T-cell (primary cell): ENCODE data around the gene CDC42BPG. TPM values are rescaled to one million over a fixed set of nuclear protein-coding genes. Genes with fewer than 3 reads are reported as not detected.
A peak's percentile ranks its signal among the peaks of the same experiment; 100 is the strongest.

Experiments
- ATAC-seq, 4 experiments: fragments of 200-7000 bp in 3 of 4; fragments of 150-1000 bp in 1 of 4; cut with Tn5 transposase; replicated peaks in 1 of 4; 1 replicate in 3 of 4; 2 replicates in 1 of 4; pipeline ENCODE4 v1.10.0; 2021; ENCODE audit warnings: moderate library complexity in 3 of 4, mild to moderate bottlenecking in 2 of 4, moderate number of reproducible peaks in 1 of 4
- CTCF ChIA-PET, 2 donors: fragments of 300-600 bp; sonication (Branson Sonifier 250); formaldehyde crosslinking; loops; one replicate each; lab custom pipeline; 2022; ENCODE audit warnings: antibody characterized with exemption in 2 of 2; lab: Charles Lee
- POLR2A ChIA-PET, 2 donors: fragments of 300-600 bp; sonication (Branson Sonifier 250); formaldehyde crosslinking; loops; one replicate each; lab custom pipeline; 2022; ENCODE audit warnings: antibody characterized with exemption in 2 of 2; lab: Charles Lee
- DNase-seq, 35 experiments: peaks; one replicate each; pipeline versions ENCODE4 v3.0.0 to v3.0.0-alpha.2; 2013 to 2023
- H3K27ac ChIP-seq: one replicate; pipeline ENCODE4 v1.5.1; 2013; ENCODE audit warnings: low read length
- H3K27me3 ChIP-seq, 2 experiments: replicated peaks in 1 of 2; 1 replicate in 1 of 2; 2 replicates in 1 of 2; pipeline versions ENCODE4 v1.6.1 to v1.7.0; 2013; ENCODE audit warnings: low read length in 1 of 2, mixed read lengths in 1 of 2; ENCODE audit not compliant: control insufficient read depth in 2 of 2, insufficient read depth in 2 of 2; ENCODE audit errors: extremely low read depth in 1 of 2
- H3K36me3 ChIP-seq, 2 donors: 1 replicate in 1 of 2; 2 replicates in 1 of 2; pipeline versions ENCODE4 v1.6.1 to v1.7.0; 2013; ENCODE audit warnings: low read length in 1 of 2; ENCODE audit not compliant: control insufficient read depth in 2 of 2, insufficient read depth in 1 of 2; ENCODE audit errors: extremely low read depth in 1 of 2
- H3K4me1 ChIP-seq, 2 experiments: 1 replicate in 1 of 2; 2 replicates in 1 of 2; pipeline versions ENCODE4 v1.6.1 to v1.7.0; 2013; ENCODE audit warnings: low read length in 2 of 2, mixed read lengths in 1 of 2; ENCODE audit not compliant: insufficient read depth in 2 of 2, control insufficient read depth in 1 of 2; ENCODE audit errors: extremely low read depth in 1 of 2
- H3K4me3 ChIP-seq, 2 donors: 1 replicate in 1 of 2; 2 replicates in 1 of 2; pipeline versions ENCODE4 v1.5.1 to v1.7.0; 2013; ENCODE audit warnings: mild to moderate bottlenecking in 2 of 2, low read length in 1 of 2, moderate library complexity in 1 of 2; ENCODE audit not compliant: control insufficient read depth in 1 of 2; ENCODE audit errors: extremely low read depth in 1 of 2
- H3K9me3 ChIP-seq: 2 replicates; pipeline ENCODE4 v1.7.0; 2013
- H3K27ac Mint-ChIP-seq, 2 donors: one replicate each; pipeline ENCODE4 v1.8.0; 2020 to 2021; ENCODE audit warnings: mild to moderate bottlenecking in 2 of 2, mixed read lengths in 2 of 2
- H3K27me3 Mint-ChIP-seq, 2 donors: one replicate each; pipeline ENCODE4 v1.8.0; 2021 to 2022; ENCODE audit warnings: mixed read lengths in 2 of 2
- H3K36me3 Mint-ChIP-seq: one replicate; pipeline ENCODE4 v1.8.0; 2021; ENCODE audit warnings: mixed read lengths
- H3K4me1 Mint-ChIP-seq, 3 donors: one replicate each; pipeline ENCODE4 v1.8.0; 2020 to 2022; ENCODE audit warnings: mixed read lengths in 3 of 3, mild to moderate bottlenecking in 1 of 3
- H3K4me3 Mint-ChIP-seq, 3 donors: one replicate each; pipeline ENCODE4 v1.8.0; 2020 to 2022; ENCODE audit warnings: mild to moderate bottlenecking in 3 of 3, mixed read lengths in 3 of 3, moderate library complexity in 3 of 3
- H3K9me3 Mint-ChIP-seq, 3 donors: one replicate each; pipeline ENCODE4 v1.8.0; 2020 to 2022; ENCODE audit warnings: mixed read lengths in 3 of 3
- WGBS: methylation state at CpG from one replicate; pipeline ENCODE4 v1.1.5; 2013; ENCODE audit warnings: missing lambda C conversion rate; ENCODE audit not compliant: insufficient coverage; 5-methylcytosine and 5-hydroxymethylcytosine counted together
- total RNA-seq, 35 experiments: library from RNA in 6 of 35; stranded (reverse) in 6 of 35; fragments of 120-200 nt in 1 of 35; gene quantifications; one replicate each; pipeline versions ENCODE4 v1.2.1 to v1.2.4 and lab custom pipeline; 2013 to 2026

CDC42BPG gene
- total RNA-seq, 5 donors from 2014 or later (not counting 1 experiment from before 2014, with no cell fraction given) = 7.4 to 10.5 (median 9.1) TPM

DNA sequence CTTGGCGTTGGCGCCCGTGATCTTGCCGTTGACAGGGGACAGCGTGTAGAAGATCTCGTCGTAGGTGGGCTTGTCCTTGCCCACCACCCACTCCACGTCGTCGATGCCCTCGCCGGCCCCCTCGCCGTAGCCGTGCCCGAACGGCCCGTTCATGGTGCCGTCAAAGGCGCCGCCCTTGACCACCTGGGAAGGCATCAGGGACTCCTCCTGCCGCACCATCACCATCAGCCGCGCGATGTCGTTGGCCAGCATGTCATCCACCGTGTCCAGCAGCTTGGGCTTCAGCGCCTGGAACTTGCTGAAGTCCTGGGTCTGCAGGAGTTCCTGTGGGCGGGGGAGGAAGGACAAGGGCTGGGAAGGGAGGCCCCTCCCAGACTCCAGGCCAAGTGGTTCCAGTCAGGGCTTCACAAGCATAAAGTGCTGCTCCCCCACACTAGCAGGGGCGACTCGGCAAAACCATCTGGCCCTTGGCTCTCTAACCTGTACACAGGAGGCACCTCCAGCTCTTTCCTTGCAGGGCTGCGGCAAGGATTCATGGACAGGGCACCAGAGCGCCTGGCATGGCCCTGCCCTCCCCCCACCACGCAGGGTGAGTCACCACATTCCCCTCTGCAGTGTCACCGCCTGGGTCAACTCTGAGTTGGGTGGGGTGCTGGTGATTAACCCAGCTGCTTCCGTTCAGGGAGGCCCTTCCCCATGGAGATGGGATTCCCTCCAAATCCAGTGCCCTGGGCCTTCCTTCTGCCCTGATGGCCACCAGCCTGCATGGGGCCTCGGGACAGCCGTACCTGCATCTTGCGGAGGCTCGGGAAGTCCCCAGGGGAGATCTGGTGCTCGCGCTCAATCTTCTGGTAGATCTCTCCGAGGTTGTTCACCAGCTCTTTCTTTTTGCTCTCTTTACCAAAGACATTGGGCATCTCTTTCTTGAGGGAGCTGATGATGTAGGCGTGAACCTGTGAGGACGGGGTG, 10.4 kb upstream of the CDC42BPG start:
- no peak overlapping the region for H3K4me3 ChIP-seq
- Mint-ChIP-seq H3K9me3 (no peaks in the 10 kb centered on the region), H3K36me3 (peaks cover 30% of the 10 kb centered on the region), H3K4me1 (peaks cover 83 to 92% (median 90%) of the 10 kb centered on the region in 3 donors), H3K27ac (peak overlapping the region; percentile 95 to 97), H3K4me3 (peak overlapping the region; percentile 51 to 83 (median 62)), H3K27me3 (no peaks in the 10 kb centered on the region)
- no peaks in the 10 kb centered on the region for H3K9me3 ChIP-seq
- WGBS = 89% methylated on average over 33 of the region's 45 CpGs
- no peak for ATAC-seq
- H3K27ac ChIP-seq = peak overlapping the region; percentile 93
- H3K36me3 ChIP-seq = peaks cover 27 to 65% of the 10 kb centered on the region in 2 donors
- peaks cover 83 to 100% of the 10 kb centered on the region in 2 experiments for H3K4me1 ChIP-seq
- H3K27me3 ChIP-seq = no peaks in the 10 kb centered on the region
- ChIA-PET CTCF (interaction anchor here in 1 of 2 donors (0.5 to 0.6 kb wide), 2 partner anchors 45 to 246 kb away, joined by 3 to 5 read pairs; no protein-coding TSS in a partner anchor), POLR2A (no interaction called here)
- peak in 6 of 35 experiments; percentile 35 to 58 (median 51) for DNase-seq

DNA sequence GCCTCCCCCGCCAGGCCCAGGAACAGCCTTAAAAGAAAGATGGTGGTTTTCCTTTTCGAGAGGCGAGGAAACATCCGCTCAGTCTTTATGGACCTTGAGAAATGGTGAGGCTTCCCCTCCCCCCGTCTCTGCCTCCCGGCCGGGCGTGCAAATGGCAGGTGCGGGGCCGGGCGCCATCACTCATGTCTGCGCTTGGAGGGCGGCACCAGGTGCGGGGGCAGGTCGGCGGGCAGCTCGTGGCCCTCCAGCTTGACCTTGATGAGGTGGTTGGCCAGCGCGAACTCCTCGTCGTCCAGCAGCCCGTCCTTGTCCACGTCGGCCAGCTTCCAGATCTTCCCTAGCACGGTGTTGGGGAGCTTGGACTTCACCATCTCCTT, 9.7 kb upstream of the CDC42BPG start:
- H3K36me3 Mint-ChIP-seq = peaks cover 30% of the 10 kb centered on the region
- H3K9me3 ChIP-seq = no peaks in the 10 kb centered on the region

DNA sequence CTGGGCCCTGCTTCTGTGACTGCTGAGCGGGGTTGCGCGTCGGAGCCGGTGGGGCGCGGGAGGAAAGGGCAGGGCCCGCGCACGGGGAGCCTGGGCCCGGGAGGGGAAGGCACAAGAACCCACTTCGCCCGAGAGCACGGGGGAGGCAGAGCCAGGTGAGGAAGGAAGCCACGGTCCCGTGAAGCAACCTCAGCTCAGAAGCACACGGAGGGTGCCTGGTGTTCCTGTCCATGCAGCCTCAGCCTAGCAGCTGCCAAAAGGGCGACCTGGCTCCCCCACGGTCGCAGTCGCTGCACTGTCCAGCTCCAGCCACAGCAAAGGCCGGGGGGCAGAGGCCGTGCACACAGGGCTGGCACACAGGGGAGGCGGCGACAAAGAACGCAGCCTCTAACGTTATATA, 9.3 kb upstream of the CDC42BPG start:
- no peaks in the 10 kb centered on the region for H3K27me3 Mint-ChIP-seq
- POLR2A ChIA-PET = interaction anchor here (0.5 to 1.1 kb wide), 5 partner anchors 12 to 571 kb away, joined by 3 to 6 read pairs (median 3); partner anchors contain the start of gene SF1 (in 1 of the 2)

More for the DNA sequence above, 9.7 kb upstream of the CDC42BPG start:
- Mint-ChIP-seq H3K27me3 (no peaks in the 10 kb centered on the region), H3K9me3 (no peaks in the 10 kb centered on the region), H3K4me3 (peak overlapping the region in 2 of 3 donors; percentile 55 to 83), H3K27ac (peak overlapping the region; percentile 95 to 97), H3K4me1 (peaks cover 82 to 92% (median 90%) of the 10 kb centered on the region in 3 donors)
- DNase-seq = no peak
- H3K4me3 ChIP-seq = no peak overlapping the region
- peaks cover 82 to 100% of the 10 kb centered on the region in 2 experiments for H3K4me1 ChIP-seq
- H3K27me3 ChIP-seq = no peaks in the 10 kb centered on the region
- no peak for ATAC-seq
- ChIA-PET POLR2A (interaction anchor here in 1 of 2 donors (1.1 kb wide), 1 partner anchor 11 kb away, joined by 4 read pairs; no protein-coding TSS in a partner anchor), CTCF (no interaction called here)
- H3K27ac ChIP-seq = peak overlapping the region; percentile 93
- WGBS = 87% methylated on average over 23 of the region's 25 CpGs
- H3K36me3 ChIP-seq = peaks cover 27 to 65% of the 10 kb centered on the region in 2 donors

DNA sequence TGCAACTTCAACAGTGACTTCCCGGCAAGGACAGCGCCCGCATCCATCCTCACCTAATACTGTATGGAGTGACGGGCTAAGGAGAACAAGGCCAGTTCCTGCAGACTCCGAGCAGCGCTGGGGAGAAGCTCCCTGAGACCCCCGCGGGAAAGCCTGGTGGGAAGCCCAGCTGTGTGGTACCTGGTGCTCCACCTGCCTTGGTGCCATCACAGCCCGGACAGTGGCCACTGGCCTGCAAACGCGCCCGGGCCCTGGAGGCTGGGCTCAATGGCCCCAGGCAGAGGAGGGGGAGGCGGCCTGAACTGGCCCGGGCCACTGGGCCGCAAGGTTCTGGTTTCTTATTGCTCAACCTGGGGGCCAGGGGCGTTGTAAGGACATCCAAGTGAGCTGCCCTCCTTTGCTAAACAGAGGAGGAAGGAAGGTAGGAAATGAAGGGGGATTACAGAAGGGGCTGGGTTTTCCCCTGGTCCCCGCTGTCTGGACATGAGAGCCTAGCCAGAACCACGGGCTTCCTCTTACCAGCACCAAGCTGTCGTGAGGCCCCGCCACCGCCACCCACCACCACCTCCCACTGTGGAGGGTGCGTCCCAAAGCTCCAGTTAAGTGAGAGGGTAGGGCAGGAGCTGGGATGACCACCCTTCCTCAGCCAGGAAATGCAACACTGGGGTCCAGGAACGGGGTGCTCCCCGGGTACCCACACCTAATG, 8.5 kb upstream of the CDC42BPG start:
- H3K4me1 Mint-ChIP-seq = peaks cover 84 to 92% (median 92%) of the 10 kb centered on the region in 3 donors
- DNase-seq = peak in 1 of 35 experiments; percentile 50
- no peaks in the 10 kb centered on the region for H3K9me3 Mint-ChIP-seq
- Histone ChIP-seq H3K4me3 (no peak overlapping the region), H3K36me3 (peaks cover 27 to 59% of the 10 kb centered on the region in 2 donors), H3K27me3 (no peaks in the 10 kb centered on the region), H3K4me1 (peaks cover 83 to 100% of the 10 kb centered on the region in 2 experiments), H3K27ac (peak overlapping the region; percentile 93), H3K9me3 (no peaks in the 10 kb centered on the region)
- H3K36me3 Mint-ChIP-seq = peaks cover 23% of the 10 kb centered on the region
- CTCF ChIA-PET = interaction anchor here in 1 of 2 donors (0.6 to 0.9 kb wide), 2 partner anchors 12 to 42 kb away, joined by 3 to 5 read pairs; no protein-coding TSS in a partner anchor
- 88% methylated on average over 11 of the region's 24 CpGs for WGBS
- no peaks in the 10 kb centered on the region for H3K27me3 Mint-ChIP-seq
- POLR2A ChIA-PET = interaction anchor here (0.6 to 1.1 kb wide), 4 partner anchors 12 to 572 kb away, joined by 3 to 6 read pairs (median 4); partner anchors contain the start of gene SF1 (in 1 of the 2)
- peak overlapping the region; percentile 39 to 83 (median 55) for H3K4me3 Mint-ChIP-seq
- ATAC-seq = peak in 1 of 4 experiments; percentile 12
- peak overlapping the region; percentile 95 to 97 for H3K27ac Mint-ChIP-seq

More for the DNA sequence above, 9.3 kb upstream of the CDC42BPG start:
- Mint-ChIP-seq H3K4me3 (peak overlapping the region; percentile 39 to 83 (median 55)), H3K36me3 (peaks cover 27% of the 10 kb centered on the region), H3K4me1 (peaks cover 82 to 92% (median 90%) of the 10 kb centered on the region in 3 donors), H3K9me3 (no peaks in the 10 kb centered on the region), H3K27ac (peak overlapping the region; percentile 95 to 97)
- DNase-seq (peak in 23 of 35 experiments; percentile 33 to 69 (median 47)), ATAC-seq (peak; percentile 41 to 67 (median 53))
- Histone ChIP-seq H3K27me3 (no peaks in the 10 kb centered on the region), H3K4me3 (peak overlapping the region in 1 of 2 donors; percentile 23), H3K27ac (peak overlapping the region; percentile 93), H3K9me3 (no peaks in the 10 kb centered on the region), H3K36me3 (peaks cover 27 to 64% of the 10 kb centered on the region in 2 donors), H3K4me1 (peaks cover 82 to 100% of the 10 kb centered on the region in 2 experiments)
- CTCF ChIA-PET = interaction anchor here in 1 of 2 donors (0.9 kb wide), 1 partner anchor 12 kb away, joined by 5 read pairs; no protein-coding TSS in a partner anchor
- 26% methylated on average over 25 of the region's 27 CpGs for WGBS

DNA sequence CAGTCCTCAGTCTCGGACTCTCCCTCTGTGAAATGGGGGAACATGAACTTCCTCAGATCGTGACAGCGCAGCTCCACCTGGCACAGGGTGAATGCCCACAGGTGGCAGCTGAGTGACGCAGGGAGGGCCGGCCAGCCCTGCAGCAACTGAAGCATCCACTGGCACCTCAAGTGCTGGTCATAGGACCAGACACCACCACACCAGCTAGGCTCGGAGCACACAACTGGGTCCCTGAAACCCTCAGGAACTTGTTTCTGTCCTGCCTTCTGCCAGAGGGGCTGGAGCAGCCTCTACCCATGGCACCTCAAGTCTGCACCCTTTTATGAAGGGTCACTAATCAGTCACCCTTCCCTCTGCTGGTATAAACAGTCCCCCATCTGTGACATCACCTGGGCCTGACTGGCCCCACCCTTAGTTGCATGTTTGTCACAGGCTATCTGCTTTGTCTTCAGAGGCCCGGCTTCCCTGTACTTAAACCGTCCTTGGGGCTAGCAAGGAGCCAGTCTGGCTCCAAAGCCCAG, 7.4 kb upstream of the CDC42BPG start:
- peak overlapping the region; percentile 46 to 83 (median 57) for H3K4me3 Mint-ChIP-seq

More for the DNA sequence above, 7.4 kb upstream of the CDC42BPG start:
- no peak for ATAC-seq
- no peaks in the 10 kb centered on the region for H3K9me3 ChIP-seq
- peaks cover 22% of the 10 kb centered on the region for H3K36me3 Mint-ChIP-seq
- H3K27ac ChIP-seq = peak overlapping the region; percentile 93
- peak in 2 of 35 experiments; percentile 37 to 44 for DNase-seq
- H3K4me1 ChIP-seq = peaks cover 79 to 100% of the 10 kb centered on the region in 2 experiments
- POLR2A ChIA-PET = no interaction called here
- peak overlapping the region; percentile 95 to 97 for H3K27ac Mint-ChIP-seq
- no peaks in the 10 kb centered on the region for H3K27me3 Mint-ChIP-seq
- no peaks in the 10 kb centered on the region for H3K9me3 Mint-ChIP-seq
- WGBS = 64% methylated on average over 8 of the region's 8 CpGs
- H3K36me3 ChIP-seq = peaks cover 27 to 49% of the 10 kb centered on the region in 2 donors
- no peak overlapping the region for H3K4me3 ChIP-seq
- peaks cover 89 to 95% (median 95%) of the 10 kb centered on the region in 3 donors for H3K4me1 Mint-ChIP-seq
- CTCF ChIA-PET = interaction anchor here in 1 of 2 donors (0.6 to 1.7 kb wide), 4 partner anchors 21 to 46 kb away, joined by 3 to 5 read pairs (median 3); no protein-coding TSS in a partner anchor
- no peaks in the 10 kb centered on the region for H3K27me3 ChIP-seq
